Right lobe of liver (tissue), 6 donors: ENCODE measurements around the gene CD247. TPM values are rescaled to one million over a fixed set of nuclear protein-coding genes. Genes with fewer than 3 reads are reported as not detected.

Source experiments
- ATAC-seq, 4 donors: fragments of 200-7000 bp; cut with Tn5 transposase; one replicate each; pipeline ENCODE4 v1.9.1; 2020; ENCODE audit warnings: mild to moderate bottlenecking in 4 of 4, moderate library complexity in 4 of 4
- DNase-seq, 3 donors: peaks; one replicate each; pipeline ENCODE4 v3.0.0-alpha.2; 2020
- H3K27ac ChIP-seq, 3 donors: fragments of 200-600 bp; one replicate each; pipeline ENCODE4 v1.8.0; 2022
- H3K27me3 ChIP-seq, 2 donors: fragments of 200-600 bp; one replicate each; pipeline ENCODE4 v1.8.0; 2022
- H3K36me3 ChIP-seq, 4 donors: fragments of 200-600 bp; sonication (generic) in 1 of 4; one replicate each; pipeline versions ENCODE4 v1.5.1 to v1.8.0; 2017 to 2022; ENCODE audit warnings: control low read depth in 1 of 4
- H3K4me1 ChIP-seq, 4 donors: fragments of 200-600 bp; sonication (generic) in 1 of 4; one replicate each; pipeline versions ENCODE4 v1.5.1 to v1.8.0; 2017 to 2022; ENCODE audit warnings: control low read depth in 1 of 4
- H3K4me3 ChIP-seq, 3 donors: fragments of 200-600 bp; one replicate each; pipeline ENCODE4 v1.8.0; 2022
- H3K9me3 ChIP-seq, 4 donors: fragments of 200-600 bp; sonication (generic) in 1 of 4; one replicate each; pipeline versions ENCODE4 v1.5.1 to v1.8.0; 2017 to 2022; ENCODE audit warnings: control low read depth in 1 of 4
- POLR2A ChIP-seq: fragments of 450-650 bp; IDR thresholded peaks from one replicate; pipeline ENCODE4 v1.6.1; 2017; ENCODE audit warnings: antibody characterized with exemption, mild to moderate bottlenecking
- WGBS: methylation state at CpG from one replicate; pipeline ENCODE4 v1.1.6; 2018; ENCODE audit warnings: low coverage, low lambda C conversion rate; ENCODE audit not compliant: insufficient coverage; ENCODE audit errors: missing lambda C conversion rate; 5-methylcytosine and 5-hydroxymethylcytosine counted together
- intact Hi-C, 2 donors: fragments of 100-400 bp; cut with DNase I; formaldehyde crosslinking; loops; one replicate each; pipeline versions ENCODE4 v1.11.2 to v1.14.1; 2022
- total RNA-seq, 6 experiments: library from RNA; depleted of rRNA in 2 of 6; stranded (reverse); fragments of >200 nt in 2 of 6; fragmentation: NEBNext Ultra II Directional in 3 of 6; extraction: Animal tissue kit (Norgen Biotek cat#: 25700) in 3 of 6; gene quantifications; one replicate each; pipeline versions ENCODE4 v1.1.0 to v1.2.4, GENCODE V29; 2016 to 2023
- TF ChIP-seq, protein P1 (sequence below), 4 donors: fragments of 200-600 bp in 3 of 4; fragments of 450-650 bp in 1 of 4; IDR thresholded peaks; one replicate each; pipeline versions ENCODE4 v1.5.1 to v1.8.0; 2016 to 2022; ENCODE audit warnings: antibody characterized with exemption in 4 of 4, mild to moderate bottlenecking in 2 of 4
- donor health status: DM: no; HTN: yes; CAD: no.
- donor health status: DM: no; HTN: no; CAD: no.
- donor health status: DM: no; HTN: no; CAD: no.
- donor health status: DM: no; HTN: yes; CAD: no.
- donor health status: DM: no; HTN: yes; CAD: no.

CD247 gene
- total RNA-seq, 6 experiments from 2014 or later, result 0.48 to 2.2 (median 0.71) TPM

DNA sequence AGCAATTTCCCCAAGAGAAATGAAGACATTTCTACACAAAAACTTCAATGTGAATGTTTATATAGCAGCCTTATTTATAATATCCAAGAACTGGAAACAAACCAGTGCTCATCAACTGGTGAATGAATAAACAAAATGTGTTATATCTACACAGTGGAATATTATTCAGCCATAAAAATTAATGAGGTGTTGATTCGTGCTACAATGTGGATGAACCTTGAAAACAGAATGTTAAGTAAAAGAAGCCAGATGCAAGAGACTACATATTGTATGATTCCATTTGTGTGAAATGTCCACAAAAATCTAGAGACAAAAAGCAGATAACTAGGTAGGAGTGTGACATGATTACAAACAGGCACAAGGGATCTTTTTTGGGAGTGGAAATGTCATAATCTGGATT, 110.0 kb downstream of the CD247 start:
- peaks cover 0 to 6% (median 0%) of the 10 kb centered on the region in 4 donors for H3K36me3 ChIP-seq
- no peaks in the 10 kb centered on the region for H3K27me3 ChIP-seq
- H3K27ac ChIP-seq, result no peak overlapping the region
- no peak overlapping the region for H3K4me3 ChIP-seq
- no peak for DNase-seq
- intact Hi-C loops, result no loop called here
- H3K4me1 ChIP-seq, result no peaks in the 10 kb centered on the region
- WGBS, result 91% methylated on average over 1 of the region's 1 CpG
- TF ChIP-seq POLR2A, result no peak
- TF ChIP-seq, protein P1, sequence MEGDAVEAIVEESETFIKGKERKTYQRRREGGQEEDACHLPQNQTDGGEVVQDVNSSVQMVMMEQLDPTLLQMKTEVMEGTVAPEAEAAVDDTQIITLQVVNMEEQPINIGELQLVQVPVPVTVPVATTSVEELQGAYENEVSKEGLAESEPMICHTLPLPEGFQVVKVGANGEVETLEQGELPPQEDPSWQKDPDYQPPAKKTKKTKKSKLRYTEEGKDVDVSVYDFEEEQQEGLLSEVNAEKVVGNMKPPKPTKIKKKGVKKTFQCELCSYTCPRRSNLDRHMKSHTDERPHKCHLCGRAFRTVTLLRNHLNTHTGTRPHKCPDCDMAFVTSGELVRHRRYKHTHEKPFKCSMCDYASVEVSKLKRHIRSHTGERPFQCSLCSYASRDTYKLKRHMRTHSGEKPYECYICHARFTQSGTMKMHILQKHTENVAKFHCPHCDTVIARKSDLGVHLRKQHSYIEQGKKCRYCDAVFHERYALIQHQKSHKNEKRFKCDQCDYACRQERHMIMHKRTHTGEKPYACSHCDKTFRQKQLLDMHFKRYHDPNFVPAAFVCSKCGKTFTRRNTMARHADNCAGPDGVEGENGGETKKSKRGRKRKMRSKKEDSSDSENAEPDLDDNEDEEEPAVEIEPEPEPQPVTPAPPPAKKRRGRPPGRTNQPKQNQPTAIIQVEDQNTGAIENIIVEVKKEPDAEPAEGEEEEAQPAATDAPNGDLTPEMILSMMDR (IDR thresholded peaks at IDR 0.05), result no peak
- H3K9me3 ChIP-seq, result no peaks in the 10 kb centered on the region
- ATAC-seq, result no peak

DNA sequence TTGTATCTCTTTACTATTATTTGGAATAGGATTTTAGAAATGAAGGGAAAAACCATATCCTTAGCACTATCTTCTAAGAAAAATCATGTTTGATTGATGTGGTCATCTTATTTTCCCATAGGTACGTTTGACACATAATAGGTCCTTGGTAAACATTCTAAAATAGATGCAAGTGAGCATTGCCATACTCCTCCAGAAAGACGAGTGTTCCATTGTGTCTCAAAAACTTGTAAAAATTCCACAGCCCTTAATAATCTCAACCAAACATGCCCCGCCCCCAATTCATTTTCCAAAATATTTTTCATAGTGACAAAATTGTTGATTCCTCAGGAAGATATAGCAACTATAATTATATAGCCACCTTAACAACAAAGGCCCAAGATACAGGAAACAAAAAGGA, 113.4 kb downstream of the CD247 start:
- ATAC-seq, result no peak
- H3K9me3 ChIP-seq, result no peaks in the 10 kb centered on the region
- TF ChIP-seq POLR2A, result no peak
- TF ChIP-seq, protein P1 (IDR thresholded peaks at IDR 0.05), result no peak
- no peak overlapping the region for H3K27ac ChIP-seq
- intact Hi-C loops, result no loop called here
- no peak for DNase-seq
- no peak overlapping the region for H3K4me3 ChIP-seq
- H3K27me3 ChIP-seq, result no peaks in the 10 kb centered on the region
- WGBS, result 92% methylated on average over 3 of the region's 3 CpGs
- peaks cover 0 to 3% (median 0%) of the 10 kb centered on the region in 4 donors for H3K36me3 ChIP-seq
- no peaks in the 10 kb centered on the region for H3K4me1 ChIP-seq

DNA sequence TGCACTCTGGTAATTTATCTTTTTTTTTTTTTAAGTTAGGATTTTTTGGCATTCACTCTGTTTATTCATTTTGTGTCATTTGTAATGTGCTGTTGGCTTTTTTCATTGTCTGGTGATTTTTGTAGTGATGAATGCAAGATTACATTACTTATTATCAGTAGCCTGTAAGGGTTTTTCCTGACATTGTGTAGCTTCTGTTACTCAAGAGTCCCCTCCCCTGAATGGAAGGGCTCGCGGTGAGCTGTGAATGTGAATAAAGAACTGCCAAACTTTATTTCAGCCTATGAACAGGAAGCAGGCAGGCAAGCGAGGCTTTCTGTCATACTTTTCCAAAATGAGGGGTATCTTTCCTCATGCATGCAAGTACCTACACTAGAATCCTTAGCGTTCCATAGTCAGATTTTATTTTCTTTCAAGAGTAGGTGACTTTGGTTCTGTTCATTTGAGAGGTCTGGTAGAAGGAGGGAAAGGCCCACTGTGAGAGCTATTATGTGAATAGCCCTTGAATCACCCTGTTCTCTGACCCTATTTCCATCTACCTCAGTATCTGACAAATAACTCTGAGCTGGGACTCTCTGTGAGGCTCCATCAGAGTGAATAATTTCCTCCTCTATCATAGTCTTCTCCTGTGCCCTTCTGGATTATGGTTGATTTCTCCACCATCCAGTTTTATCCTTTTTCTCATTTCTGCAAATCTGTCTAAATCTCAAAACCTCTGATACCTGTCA, 114.0 kb downstream of the CD247 start:
- Histone ChIP-seq H3K27me3 (no peaks in the 10 kb centered on the region), H3K4me3 (no peak overlapping the region), H3K36me3 (peaks cover 0 to 7% (median 0%) of the 10 kb centered on the region in 4 donors), H3K27ac (no peak overlapping the region), H3K9me3 (no peaks in the 10 kb centered on the region), H3K4me1 (no peaks in the 10 kb centered on the region)
- DNase-seq (no peak), ATAC-seq (peak; percentile 20 to 74 (median 46))
- intact Hi-C loops, result no loop called here
- TF ChIP-seq, protein P1 (IDR thresholded peaks at IDR 0.05), result no peak
- no peak for TF ChIP-seq POLR2A
- WGBS, result 67% methylated on average over 1 of the region's 4 CpGs

DNA sequence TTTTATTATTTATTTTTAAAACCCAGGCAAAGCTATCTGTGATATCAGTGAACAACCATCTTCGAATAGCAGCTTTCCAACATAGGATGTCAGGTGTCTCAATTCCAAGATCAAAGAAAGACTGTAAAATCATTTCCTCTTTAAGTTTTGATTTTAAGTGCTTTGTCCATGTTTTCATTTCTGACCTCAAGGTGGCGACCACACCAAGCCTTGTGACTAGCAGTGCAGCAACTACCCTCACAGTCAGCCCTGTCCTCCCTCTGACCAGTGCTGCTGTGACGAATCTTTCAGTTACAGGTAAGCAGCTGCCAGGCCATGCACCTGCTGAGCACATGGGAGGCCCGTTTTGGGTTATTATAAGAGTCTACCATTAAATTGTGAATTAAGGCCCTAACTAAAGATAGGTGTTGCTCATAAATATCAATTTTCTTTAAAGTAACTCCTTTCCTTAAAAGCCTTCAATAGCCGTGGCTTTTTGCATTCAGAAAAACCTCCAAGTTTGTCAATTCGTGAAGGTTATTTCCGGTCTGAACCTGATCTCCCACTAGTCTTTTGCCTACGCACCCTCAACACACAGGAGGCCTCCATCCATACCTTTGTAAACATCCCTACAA, 117.0 kb downstream of the CD247 start:
- Histone ChIP-seq H3K9me3 (no peaks in the 10 kb centered on the region), H3K4me1 (no peaks in the 10 kb centered on the region), H3K4me3 (no peak overlapping the region), H3K27me3 (no peaks in the 10 kb centered on the region), H3K27ac (no peak overlapping the region), H3K36me3 (peaks cover 0 to 25% (median 0%) of the 10 kb centered on the region in 4 donors)
- no peak for TF ChIP-seq POLR2A
- TF ChIP-seq, protein P1 (IDR thresholded peaks at IDR 0.05), result peak; percentile 52 to 62 (median 58)
- intact Hi-C loops, result no loop called here
- peak; percentile 89 to 97 (median 90) for ATAC-seq
- DNase-seq, result peak in 2 of 3 donors; percentile 37 to 52
- WGBS, result 48% methylated on average over 8 of the region's 8 CpGs
